ENCODE results near the gene CTRL.

The CTRL gene

GRCh38 chr16:67963662-67964321, 32.1 kb upstream of the CTRL start:
- H3K4me3 ChIP-seq, result no peak overlapping the region
- peaks cover 35 to 49% (median 46%) of the 10 kb centered on the region in 3 donors for H3K36me3 ChIP-seq
- no peak for TF ChIP-seq CTCF (IDR thresholded peaks at IDR 0.05)
- H3K4me1 ChIP-seq, result peaks cover 0 to 85% (median 71%) of the 10 kb centered on the region in 4 donors
- peak overlapping the region; percentile 34 to 42 for H3K27ac ChIP-seq
- no peak for DNase-seq
- no peaks in the 10 kb centered on the region for H3K9me3 ChIP-seq
- intact Hi-C loops (cut with DNase I; ENCODE audit: low total_unique reads), result no loop called here
- no peaks in the 10 kb centered on the region for H3K27me3 ChIP-seq

GRCh38 chr16:67963292-67963661, 31.6 kb upstream of the CTRL start:
- intact Hi-C loops (cut with DNase I; ENCODE audit: low total_unique reads), result no loop called here
- no peak for TF ChIP-seq CTCF (IDR thresholded peaks at IDR 0.05)
- no peaks in the 10 kb centered on the region for H3K27me3 ChIP-seq
- H3K27ac ChIP-seq, result peak overlapping the region; percentile 34 to 42
- no peaks in the 10 kb centered on the region for H3K9me3 ChIP-seq
- H3K4me1 ChIP-seq, result peaks cover 0 to 85% (median 71%) of the 10 kb centered on the region in 4 donors
- DNase-seq, result no peak
- peaks cover 35 to 55% (median 51%) of the 10 kb centered on the region in 3 donors for H3K36me3 ChIP-seq
- no peak overlapping the region for H3K4me3 ChIP-seq

- Histone ChIP-seq H3K27ac (peak overlapping the region; percentile 3 to 28), H3K4me3 (no peak overlapping the region), H3K9me3 (no peaks in the 10 kb centered on the region), H3K4me1 (peaks cover 0 to 81% (median 67%) of the 10 kb centered on the region in 4 donors), H3K36me3 (peaks cover 43 to 66% (median 61%) of the 10 kb centered on the region in 3 donors), H3K27me3 (no peaks in the 10 kb centered on the region)
- DNase-seq, result no peak
- intact Hi-C loops (cut with DNase I; ENCODE audit: low total_unique reads), result no loop called here
- no peak for TF ChIP-seq CTCF (IDR thresholded peaks at IDR 0.05)
These were observed 30.5 kb upstream of the CTRL start for GRCh38 chr16:67962135-67962534.

GRCh38 chr16:67961551-67961957, 29.9 kb upstream of the CTRL start:
- H3K36me3 ChIP-seq, result peaks cover 43 to 71% (median 65%) of the 10 kb centered on the region in 3 donors
- H3K4me1 ChIP-seq, result peaks cover 0 to 75% (median 61%) of the 10 kb centered on the region in 4 donors
- intact Hi-C loops (cut with DNase I; ENCODE audit: low total_unique reads), result no loop called here
- no peaks in the 10 kb centered on the region for H3K9me3 ChIP-seq
- no peak for DNase-seq
- TF ChIP-seq CTCF (IDR thresholded peaks at IDR 0.05), result no peak
- no peak overlapping the region for H3K4me3 ChIP-seq
- no peaks in the 10 kb centered on the region for H3K27me3 ChIP-seq
- H3K27ac ChIP-seq, result peak overlapping the region; percentile 3 to 28

- no peak for TF ChIP-seq CTCF (IDR thresholded peaks at IDR 0.05)
- Histone ChIP-seq H3K4me1 (peaks cover 0 to 57% (median 44%) of the 10 kb centered on the region in 4 donors), H3K4me3 (no peak overlapping the region), H3K27ac (peak overlapping the region; percentile 48 to 53), H3K9me3 (no peaks in the 10 kb centered on the region), H3K36me3 (peaks cover 49 to 89% (median 82%) of the 10 kb centered on the region in 3 donors), H3K27me3 (no peaks in the 10 kb centered on the region)
- intact Hi-C loops (cut with DNase I; ENCODE audit: low total_unique reads), result no loop called here
- peak; percentile 70 to 83 for DNase-seq
These were observed 28.1 kb upstream of the CTRL start for GRCh38 chr16:67959536-67960329.

Measured in tibial artery (tissue), 4 donors.